Mucosa of descending colon (tissue), 3 donors: ENCODE measurements around the gene CDK5RAP3. TPM values are rescaled to one million over a fixed set of nuclear protein-coding genes. Genes with fewer than 3 reads are reported as not detected.

Experiments
- ATAC-seq: fragments of 200-7000 bp; cut with Tn5 transposase; one replicate; pipeline ENCODE4 v1.9.1; 2020; ENCODE audit warnings: mild to moderate bottlenecking, moderate library complexity
- DNase-seq, 3 donors: peaks; one replicate each; pipeline ENCODE4 v3.0.0-alpha.2; 2020
- H3K36me3 ChIP-seq: fragments of 200-600 bp; one replicate; pipeline ENCODE4 v1.8.0; 2021; ENCODE audit warnings: low read depth, mild to moderate bottlenecking
- H3K4me1 ChIP-seq: fragments of 200-600 bp; one replicate; pipeline ENCODE4 v1.8.0; 2021; ENCODE audit warnings: low read depth, mild to moderate bottlenecking
- H3K4me3 ChIP-seq: fragments of 200-600 bp; one replicate; pipeline ENCODE4 v1.8.0; 2021; ENCODE audit warnings: mild to moderate bottlenecking
- H3K9me3 ChIP-seq: fragments of 200-600 bp; one replicate; pipeline ENCODE4 v1.8.0; 2021; ENCODE audit warnings: mild to moderate bottlenecking
- intact Hi-C, 2 donors: fragments of 100-400 bp; cut with DNase I in 1 of 2; cut with micrococcal nuclease in 1 of 2; formaldehyde crosslinking; loops; one replicate each; pipeline versions ENCODE4 v1.11.0 to v1.11.1; 2022; cut with DNase I, micrococcal nuclease
- total RNA-seq, 3 donors: library from RNA; stranded (reverse); fragmentation: NEBNext Ultra II Directional in 2 of 3; extraction: Animal tissue kit (Norgen Biotek cat#: 25700) in 2 of 3; gene quantifications; one replicate each; pipeline versions ENCODE4 v1.2.1 to v1.2.4, GENCODE V29; 2021 to 2023
- TF ChIP-seq, protein P1 (sequence below): fragments of 200-600 bp; IDR thresholded peaks from one replicate; pipeline ENCODE4 v1.8.0; 2022; ENCODE audit warnings: antibody characterized with exemption, mild to moderate bottlenecking
- donor health status: DM: no; HTN: no; CAD: no; lungs with moderate emphysema.
- donor health status: DM: no; HTN: no; CAD: no.
- donor health status: DM: no; HTN: yes; CAD: no.

CDK5RAP3 gene
- total RNA-seq, 3 donors from 2014 or later = 136 to 215 (median 163) TPM

DNA sequence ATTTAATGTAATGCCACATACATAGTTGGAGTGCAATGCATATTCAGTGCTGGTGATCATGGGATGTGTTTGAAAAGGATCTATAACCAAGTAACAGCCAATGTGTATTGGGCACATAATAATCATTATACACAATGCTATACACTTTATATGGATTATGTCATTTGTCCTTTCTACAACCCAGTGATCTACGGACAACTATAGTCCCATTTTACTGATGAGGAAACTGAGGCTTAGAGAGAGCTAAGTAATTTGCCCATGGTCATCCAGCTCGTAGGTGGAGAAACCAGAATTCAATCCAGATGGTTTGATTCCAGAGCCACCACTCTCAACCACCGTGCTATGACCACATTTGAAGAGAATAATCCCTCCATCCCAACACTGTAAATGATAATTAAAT is 39.3 kb downstream of the CDK5RAP3 start:
- no peaks in the 10 kb centered on the region for H3K9me3 ChIP-seq
- H3K36me3 ChIP-seq = no peaks in the 10 kb centered on the region
- TF ChIP-seq, protein P1, sequence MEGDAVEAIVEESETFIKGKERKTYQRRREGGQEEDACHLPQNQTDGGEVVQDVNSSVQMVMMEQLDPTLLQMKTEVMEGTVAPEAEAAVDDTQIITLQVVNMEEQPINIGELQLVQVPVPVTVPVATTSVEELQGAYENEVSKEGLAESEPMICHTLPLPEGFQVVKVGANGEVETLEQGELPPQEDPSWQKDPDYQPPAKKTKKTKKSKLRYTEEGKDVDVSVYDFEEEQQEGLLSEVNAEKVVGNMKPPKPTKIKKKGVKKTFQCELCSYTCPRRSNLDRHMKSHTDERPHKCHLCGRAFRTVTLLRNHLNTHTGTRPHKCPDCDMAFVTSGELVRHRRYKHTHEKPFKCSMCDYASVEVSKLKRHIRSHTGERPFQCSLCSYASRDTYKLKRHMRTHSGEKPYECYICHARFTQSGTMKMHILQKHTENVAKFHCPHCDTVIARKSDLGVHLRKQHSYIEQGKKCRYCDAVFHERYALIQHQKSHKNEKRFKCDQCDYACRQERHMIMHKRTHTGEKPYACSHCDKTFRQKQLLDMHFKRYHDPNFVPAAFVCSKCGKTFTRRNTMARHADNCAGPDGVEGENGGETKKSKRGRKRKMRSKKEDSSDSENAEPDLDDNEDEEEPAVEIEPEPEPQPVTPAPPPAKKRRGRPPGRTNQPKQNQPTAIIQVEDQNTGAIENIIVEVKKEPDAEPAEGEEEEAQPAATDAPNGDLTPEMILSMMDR = no peak
- H3K4me3 ChIP-seq = no peak overlapping the region
- peaks cover 6% of the 10 kb centered on the region for H3K4me1 ChIP-seq
- no peak for ATAC-seq
- no peak for DNase-seq
- intact Hi-C loops = loop anchor here in 1 of 2 donors (5.0 kb wide), 1 partner anchor 58 kb away; no protein-coding TSS in a partner anchor

DNA sequence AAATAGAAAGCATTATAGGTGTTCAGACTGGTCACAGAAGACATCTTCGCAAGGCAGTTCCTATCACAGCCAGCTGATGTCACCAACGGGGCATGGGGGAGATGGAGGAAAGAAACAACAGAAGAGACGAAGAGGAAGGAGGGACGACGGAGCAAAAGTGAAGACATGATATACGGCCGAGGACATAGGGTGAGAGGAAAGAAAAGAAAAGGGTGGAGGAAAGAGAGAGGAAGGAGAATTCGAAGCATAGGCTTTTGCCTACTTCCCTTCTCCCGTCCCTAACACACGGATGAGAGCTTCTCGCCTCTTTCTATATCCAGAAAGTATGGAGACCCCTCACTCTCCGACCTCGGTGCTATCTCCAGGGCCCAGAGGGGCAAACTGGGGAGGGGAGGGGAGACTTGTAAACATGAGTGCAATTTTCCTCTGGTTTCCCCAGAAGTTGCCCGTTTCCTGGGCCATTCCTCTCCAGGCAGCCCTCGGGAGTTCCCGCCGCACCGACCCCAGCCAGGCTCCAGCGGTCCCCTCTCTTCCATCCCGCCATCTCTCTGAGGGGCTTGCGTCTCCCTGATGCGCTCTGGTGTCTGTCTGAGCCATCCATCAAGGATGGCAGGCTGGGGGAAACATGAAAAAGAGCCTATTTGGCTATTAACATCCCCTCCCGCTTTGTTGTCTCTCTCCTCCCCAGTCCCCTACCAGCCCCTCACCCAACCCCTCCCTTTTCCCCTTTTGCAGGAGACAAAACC is 40.7 kb downstream of the CDK5RAP3 start:
- peak in 1 of 3 donors; percentile 48 for DNase-seq

DNA sequence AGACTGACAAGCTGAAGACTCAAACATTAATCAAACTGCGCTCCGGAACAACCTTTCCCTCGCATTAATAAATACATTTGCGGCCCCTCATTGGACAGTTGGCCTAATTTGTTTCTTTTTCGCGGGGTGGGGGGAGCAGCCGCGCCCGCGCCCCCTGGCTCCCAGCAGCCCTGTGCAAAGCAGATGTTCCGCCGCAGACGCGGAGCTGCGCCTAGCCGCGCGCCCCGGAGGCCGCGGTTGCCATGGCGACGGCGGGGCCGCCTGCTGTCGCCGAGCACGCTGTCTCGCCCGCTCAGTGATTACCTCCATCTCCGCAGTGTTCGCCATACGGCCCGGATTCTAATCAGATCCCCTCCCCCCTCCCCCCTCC is 41.2 kb downstream of the CDK5RAP3 start:
- TF ChIP-seq, protein P1 = no peak
- Histone ChIP-seq H3K4me3 (no peak overlapping the region), H3K36me3 (no peaks in the 10 kb centered on the region), H3K4me1 (peaks cover 6% of the 10 kb centered on the region), H3K9me3 (no peaks in the 10 kb centered on the region)
- intact Hi-C loops = loop anchor here in 1 of 2 donors (5.0 kb wide), 1 partner anchor 60 kb away; no protein-coding TSS in a partner anchor
- peak; percentile 80 for ATAC-seq
- peak; percentile 40 to 77 (median 58) for DNase-seq

More for the DNA sequence above, 40.7 kb downstream of the CDK5RAP3 start:
- no peak overlapping the region for H3K4me3 ChIP-seq
- no peaks in the 10 kb centered on the region for H3K9me3 ChIP-seq
- no peaks in the 10 kb centered on the region for H3K36me3 ChIP-seq
- intact Hi-C loops = loop anchor here in 1 of 2 donors (5.0 kb wide), 1 partner anchor 59 kb away; no protein-coding TSS in a partner anchor
- peaks cover 6% of the 10 kb centered on the region for H3K4me1 ChIP-seq
- ATAC-seq = peak; percentile 77
- TF ChIP-seq, protein P1 = peak; percentile 8

DNA sequence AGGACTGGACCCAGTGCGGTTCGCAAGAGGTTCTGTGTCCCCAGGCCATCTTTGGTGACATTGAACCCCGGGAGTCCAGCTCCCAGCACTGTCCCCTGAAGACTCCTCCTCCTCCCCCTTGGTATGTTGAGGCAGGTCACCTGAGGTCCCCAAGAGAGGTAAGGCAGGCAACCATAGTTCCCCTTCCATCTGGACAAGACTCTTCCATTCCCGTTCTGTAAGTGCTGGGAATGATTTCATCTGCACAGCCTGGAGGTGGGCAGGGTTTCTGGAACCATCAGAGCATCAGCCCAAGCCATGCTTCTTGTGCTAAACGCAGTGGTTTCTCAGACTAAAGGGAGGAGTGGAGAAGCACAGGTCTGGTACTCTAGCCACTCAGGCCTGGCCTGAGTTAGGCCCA is 41.7 kb downstream of the CDK5RAP3 start:
- TF ChIP-seq, protein P1 = no peak
- ATAC-seq (no peak), DNase-seq (no peak)
- H3K4me1 ChIP-seq = peaks cover 6% of the 10 kb centered on the region
- H3K9me3 ChIP-seq = no peaks in the 10 kb centered on the region
- no peak overlapping the region for H3K4me3 ChIP-seq
- H3K36me3 ChIP-seq = no peaks in the 10 kb centered on the region
- intact Hi-C loops = loop anchor here in 1 of 2 donors (5.0 kb wide), 1 partner anchor 60 kb away; no protein-coding TSS in a partner anchor

DNA sequence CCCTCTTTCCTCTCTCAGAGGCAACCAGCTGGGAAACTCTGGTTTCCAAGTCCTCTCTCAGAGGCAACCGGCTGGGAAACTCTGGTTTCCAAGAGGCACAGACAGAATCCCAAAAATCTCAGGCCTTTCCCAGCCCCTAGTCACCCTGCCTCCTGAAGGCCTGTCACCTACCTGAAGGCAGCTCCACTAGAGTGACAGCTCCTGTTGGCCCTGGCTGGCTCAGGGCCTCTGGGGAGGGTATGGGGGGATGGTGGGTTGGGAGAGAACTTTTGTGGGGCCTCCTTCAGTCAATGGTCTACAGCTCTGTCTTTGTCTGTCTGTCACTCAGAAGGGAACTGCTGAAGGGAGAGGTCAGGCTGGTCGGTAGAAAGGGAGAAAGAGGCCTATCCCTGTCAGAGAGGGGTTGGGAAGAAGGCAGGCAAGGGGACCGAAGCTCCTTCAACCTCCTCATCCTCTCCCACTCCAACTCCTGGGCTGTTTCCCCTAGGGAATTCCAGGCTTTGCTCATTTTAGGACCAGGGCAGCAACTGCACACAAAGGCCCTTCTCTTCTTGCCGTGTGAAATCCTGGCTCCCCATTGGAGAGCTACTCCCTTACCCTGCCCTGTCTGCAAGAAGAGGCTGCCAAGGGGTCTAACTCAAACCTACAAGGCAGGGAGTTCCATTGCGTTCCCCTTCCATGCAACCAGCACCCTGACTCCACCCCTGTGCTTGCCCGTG is 43.1 kb downstream of the CDK5RAP3 start:
- TF ChIP-seq, protein P1 = no peak
- H3K4me1 ChIP-seq = peaks cover 6% of the 10 kb centered on the region
- DNase-seq (no peak), ATAC-seq (no peak)
- no peak overlapping the region for H3K4me3 ChIP-seq
- no peaks in the 10 kb centered on the region for H3K9me3 ChIP-seq
- intact Hi-C loops = loop anchor here in 1 of 2 donors (5.0 kb wide), 1 partner anchor 62 kb away; no protein-coding TSS in a partner anchor
- H3K36me3 ChIP-seq = no peaks in the 10 kb centered on the region
